DND-41 (cell line): ENCODE data around the gene ACP3.

Experiments
- ATAC-seq: fragments of 200-7000 bp; cut with Tn5 transposase; 3 replicates; pipeline ENCODE4 v1.9.1; 2021; ENCODE audit warnings: low read depth; ENCODE audit not compliant: insufficient read depth
- DNase-seq: peaks from one replicate; pipeline ENCODE4 v3.0.0-alpha.2; 2020
- H2AFZ ChIP-seq: 2 replicates; pipeline ENCODE4 v1.6.0; 2012; ENCODE audit warnings: low read depth, low read length
- H3K27ac ChIP-seq: 2 replicates; pipeline ENCODE4 v1.5.1; 2012; ENCODE audit warnings: low read length, inconsistent platforms
- H3K27me3 ChIP-seq: fragments of 200-600 bp; sonication (generic); 2 replicates; pipeline ENCODE4 v1.6.0; 2012; ENCODE audit warnings: low read length, mild to moderate bottlenecking, inconsistent platforms; ENCODE audit not compliant: insufficient read depth, poor library complexity
- H3K36me3 ChIP-seq: 2 replicates; pipeline ENCODE4 v1.5.1; 2012; ENCODE audit warnings: low read length, inconsistent platforms; ENCODE audit not compliant: insufficient read depth
- H3K4me1 ChIP-seq: 2 replicates; pipeline ENCODE4 v1.5.1; 2012; ENCODE audit warnings: mild to moderate bottlenecking, low read length; ENCODE audit not compliant: insufficient read depth
- H3K4me2 ChIP-seq: 2 replicates; pipeline ENCODE4 v1.6.0; 2012; ENCODE audit warnings: mild to moderate bottlenecking, moderate library complexity, low read length, inconsistent platforms; ENCODE audit not compliant: insufficient read depth
- H3K4me3 ChIP-seq, 2 experiments: fragments of 200-600 bp in 1 of 2; shearing (Covaris generic) in 1 of 2; 2 replicates each; pipeline ENCODE4 v1.5.1; 2012 to 2016; ENCODE audit warnings: inconsistent platforms in 2 of 2, low read length in 2 of 2, mild to moderate bottlenecking in 2 of 2, low read depth in 1 of 2, moderate library complexity in 1 of 2
- H3K79me2 ChIP-seq: 2 replicates; pipeline ENCODE4 v1.6.0; 2012; ENCODE audit warnings: low read length, inconsistent platforms; ENCODE audit not compliant: insufficient read depth
- H3K9ac ChIP-seq: 2 replicates; pipeline ENCODE4 v1.6.0; 2012; ENCODE audit warnings: low read depth, mild to moderate bottlenecking, inconsistent platforms, low read length, moderate library complexity
- H3K9me3 ChIP-seq: 2 replicates; pipeline ENCODE4 v1.5.1; 2012; ENCODE audit warnings: low read length, moderate library complexity, mild to moderate bottlenecking, inconsistent platforms; ENCODE audit not compliant: insufficient read depth, severe bottlenecking
- H4K20me1 ChIP-seq: 2 replicates; pipeline ENCODE4 v1.6.0; 2012; ENCODE audit warnings: low read length; ENCODE audit not compliant: insufficient read depth
- EZH2 ChIP-seq: IDR thresholded peaks from 3 replicates; pipeline ENCODE4 v1.6.1; 2012; ENCODE audit warnings: borderline replicate concordance, low read depth, mild to moderate bottlenecking, moderate library complexity, low read length, inconsistent platforms; ENCODE audit not compliant: severe bottlenecking
- TF ChIP-seq, protein P1 (sequence below): IDR thresholded peaks from 2 replicates; pipeline ENCODE4 v1.5.1; 2012; ENCODE audit warnings: borderline replicate concordance, low read length, moderate library complexity, mild to moderate bottlenecking; ENCODE audit not compliant: poor library complexity, severe bottlenecking; ENCODE audit errors: extremely low read depth

Gene ACP3

DNA sequence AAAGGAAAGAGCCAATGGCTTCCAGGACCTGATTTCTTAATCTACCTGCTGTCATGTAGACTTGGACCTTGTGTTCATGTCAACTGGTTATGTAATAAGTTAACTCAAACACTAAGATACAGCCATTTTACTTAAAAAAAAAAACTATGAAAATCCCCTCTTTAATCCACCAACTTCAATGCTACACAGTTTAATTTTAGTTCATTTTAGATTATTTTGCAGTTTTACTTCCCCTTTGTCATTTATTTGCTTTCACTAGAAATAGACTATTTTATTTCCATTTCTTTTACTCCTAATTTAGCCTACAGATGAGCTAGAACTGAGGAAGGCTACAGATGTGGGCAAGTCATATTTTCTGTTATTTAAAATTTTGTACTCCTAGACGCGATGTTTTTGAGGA lies 89.4 kb downstream of the ACP3 start:
- Histone ChIP-seq H3K4me1 (no peaks in the 10 kb centered on the region), H4K20me1 (no peaks in the 10 kb centered on the region), H3K9ac (no peak overlapping the region), H3K4me2 (no peak overlapping the region), H3K9me3 (no peaks in the 10 kb centered on the region), H2AFZ (no peak overlapping the region), H3K27ac (no peak overlapping the region), H3K4me3 (no peak overlapping the region), H3K27me3 (peaks cover 26% of the 10 kb centered on the region), H3K79me2 (no peaks in the 10 kb centered on the region), H3K36me3 (no peaks in the 10 kb centered on the region)
- no peak for TF ChIP-seq EZH2
- TF ChIP-seq, protein P1, sequence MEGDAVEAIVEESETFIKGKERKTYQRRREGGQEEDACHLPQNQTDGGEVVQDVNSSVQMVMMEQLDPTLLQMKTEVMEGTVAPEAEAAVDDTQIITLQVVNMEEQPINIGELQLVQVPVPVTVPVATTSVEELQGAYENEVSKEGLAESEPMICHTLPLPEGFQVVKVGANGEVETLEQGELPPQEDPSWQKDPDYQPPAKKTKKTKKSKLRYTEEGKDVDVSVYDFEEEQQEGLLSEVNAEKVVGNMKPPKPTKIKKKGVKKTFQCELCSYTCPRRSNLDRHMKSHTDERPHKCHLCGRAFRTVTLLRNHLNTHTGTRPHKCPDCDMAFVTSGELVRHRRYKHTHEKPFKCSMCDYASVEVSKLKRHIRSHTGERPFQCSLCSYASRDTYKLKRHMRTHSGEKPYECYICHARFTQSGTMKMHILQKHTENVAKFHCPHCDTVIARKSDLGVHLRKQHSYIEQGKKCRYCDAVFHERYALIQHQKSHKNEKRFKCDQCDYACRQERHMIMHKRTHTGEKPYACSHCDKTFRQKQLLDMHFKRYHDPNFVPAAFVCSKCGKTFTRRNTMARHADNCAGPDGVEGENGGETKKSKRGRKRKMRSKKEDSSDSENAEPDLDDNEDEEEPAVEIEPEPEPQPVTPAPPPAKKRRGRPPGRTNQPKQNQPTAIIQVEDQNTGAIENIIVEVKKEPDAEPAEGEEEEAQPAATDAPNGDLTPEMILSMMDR, result no peak
- DNase-seq (no peak), ATAC-seq (no peak)

DNA sequence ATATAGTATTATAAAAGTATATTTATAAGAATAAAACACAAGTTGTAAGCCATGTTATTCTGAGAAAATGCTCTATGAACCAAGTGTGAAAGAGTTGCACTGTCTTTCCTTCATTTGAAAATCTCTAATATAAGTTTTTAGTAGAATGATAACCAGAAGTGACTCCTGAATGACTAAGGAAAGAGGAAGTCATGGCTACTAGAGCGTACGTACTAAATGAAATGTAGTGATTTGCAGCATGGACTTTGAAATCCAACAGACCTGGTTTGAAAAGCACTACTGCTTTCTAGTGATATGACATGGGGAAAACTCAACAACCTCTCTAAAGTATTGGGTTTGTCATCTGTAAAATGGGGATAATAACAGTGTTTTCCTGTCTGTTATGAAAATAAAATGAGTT lies 89.8 kb downstream of the ACP3 start:
- Histone ChIP-seq H3K27me3 (peaks cover 24% of the 10 kb centered on the region), H4K20me1 (no peaks in the 10 kb centered on the region), H3K4me1 (no peaks in the 10 kb centered on the region), H3K4me2 (no peak overlapping the region), H3K79me2 (no peaks in the 10 kb centered on the region), H3K4me3 (no peak overlapping the region), H3K36me3 (no peaks in the 10 kb centered on the region), H3K9me3 (no peaks in the 10 kb centered on the region), H3K27ac (no peak overlapping the region), H3K9ac (no peak overlapping the region), H2AFZ (no peak overlapping the region)
- TF ChIP-seq EZH2, result no peak
- TF ChIP-seq, protein P1, result no peak
- no peak for ATAC-seq
- DNase-seq, result no peak
